Eye (tissue), 1 donor: Measurements from ENCODE around the gene OPN1MW.
"Not testable (repeated sequence)": the region's sequence is repeated elsewhere in the genome, so short reads cannot be mapped to it uniquely, and the experiment has no call there.

Experiments
- DNase-seq: peaks from one replicate; pipeline ENCODE4 v3.0.0-alpha.2; 2015

Gene OPN1MW

GRCh38 chrX:154182296-154182695 lies at the start of gene OPN1MW:
TSS of gene OPN1MW (plus strand) at chrX:154182596. CDS start at chrX:154182678, 82 bp downstream.
- not testable (repeated sequence) for DNase-seq

DNA sequence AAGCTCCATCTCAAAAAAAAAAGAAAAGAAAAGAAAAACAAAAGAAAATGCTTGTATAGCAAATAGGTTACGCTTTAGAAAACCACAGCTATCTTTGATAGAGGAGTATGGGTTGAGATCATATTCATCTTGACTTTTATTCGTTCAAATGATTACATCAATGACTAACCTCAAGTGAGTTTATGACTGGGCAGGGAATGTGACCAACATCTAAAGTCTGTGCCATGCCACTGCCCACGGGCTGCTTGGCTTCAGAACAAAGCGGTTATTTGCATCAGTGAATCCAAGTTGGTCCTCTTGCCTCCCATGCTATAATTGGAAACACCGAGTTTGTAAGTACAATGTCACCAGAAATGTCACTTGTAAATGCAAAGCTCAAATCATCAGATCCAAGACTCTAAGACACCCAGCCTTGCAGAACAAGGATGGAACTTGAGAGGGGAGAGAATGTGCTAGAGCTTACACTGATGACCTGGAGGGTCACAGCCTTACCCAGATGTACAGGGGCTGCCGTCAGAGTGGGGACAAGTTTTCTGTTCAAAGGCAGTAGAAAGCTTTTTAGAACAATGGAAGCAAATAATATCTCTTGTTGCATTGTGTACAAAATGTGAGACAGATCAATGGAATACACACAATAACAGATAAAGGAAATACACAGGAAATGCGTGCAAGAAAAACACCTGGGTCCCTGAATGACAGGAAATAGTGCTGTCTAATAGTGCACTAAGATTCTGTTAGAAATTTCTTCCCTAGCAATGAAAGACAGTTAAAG lies 46.8 kb upstream of the OPN1MW start:
- no peak for DNase-seq

DNA sequence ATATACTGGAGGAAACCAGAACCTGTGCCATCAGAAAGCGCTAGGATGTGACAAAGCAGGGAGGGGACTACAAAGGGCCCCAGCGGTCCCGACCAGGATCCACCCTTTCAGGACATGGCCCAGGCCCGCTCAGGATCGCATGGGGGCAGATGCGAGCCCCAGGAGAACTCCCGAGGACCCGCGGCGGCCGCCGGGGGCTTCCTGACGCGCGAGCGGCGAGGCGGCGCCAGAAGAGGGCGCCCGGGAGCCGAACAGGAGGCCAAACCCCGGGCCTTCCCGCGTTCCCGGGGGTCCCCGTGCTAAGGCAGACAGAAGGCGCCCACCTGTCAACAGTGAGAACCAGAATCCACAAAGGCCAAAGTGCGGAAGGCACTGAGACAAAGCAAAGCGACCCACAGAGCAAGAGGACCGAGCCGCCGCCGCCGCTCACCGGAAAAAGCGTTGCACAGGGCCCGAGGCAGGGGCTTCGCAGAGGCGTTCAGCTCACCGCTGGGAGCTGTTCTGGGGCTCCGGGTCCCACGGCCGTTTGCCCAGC lies 45.7 kb upstream of the OPN1MW start:
- DNase-seq = peak; percentile 86

- DNase-seq = no peak
Observed at GRCh38 chrX:154138857-154139256, 43.5 kb upstream of the OPN1MW start.

DNA sequence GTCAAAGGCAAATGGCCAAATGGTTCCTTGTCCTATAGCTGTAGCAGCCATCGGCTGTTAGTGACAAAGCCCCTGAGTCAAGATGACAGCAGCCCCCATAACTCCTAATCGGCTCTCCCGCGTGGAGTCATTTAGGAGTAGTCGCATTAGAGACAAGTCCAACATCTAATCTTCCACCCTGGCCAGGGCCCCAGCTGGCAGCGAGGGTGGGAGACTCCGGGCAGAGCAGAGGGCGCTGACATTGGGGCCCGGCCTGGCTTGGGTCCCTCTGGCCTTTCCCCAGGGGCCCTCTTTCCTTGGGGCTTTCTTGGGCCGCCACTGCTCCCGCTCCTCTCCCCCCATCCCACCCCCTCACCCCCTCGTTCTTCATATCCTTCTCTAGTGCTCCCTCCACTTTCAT lies 42.2 kb upstream of the OPN1MW start:
- DNase-seq = no peak

GRCh38 chrX:154140742-154141141 lies 41.7 kb upstream of the OPN1MW start:
- DNase-seq = no peak

DNA sequence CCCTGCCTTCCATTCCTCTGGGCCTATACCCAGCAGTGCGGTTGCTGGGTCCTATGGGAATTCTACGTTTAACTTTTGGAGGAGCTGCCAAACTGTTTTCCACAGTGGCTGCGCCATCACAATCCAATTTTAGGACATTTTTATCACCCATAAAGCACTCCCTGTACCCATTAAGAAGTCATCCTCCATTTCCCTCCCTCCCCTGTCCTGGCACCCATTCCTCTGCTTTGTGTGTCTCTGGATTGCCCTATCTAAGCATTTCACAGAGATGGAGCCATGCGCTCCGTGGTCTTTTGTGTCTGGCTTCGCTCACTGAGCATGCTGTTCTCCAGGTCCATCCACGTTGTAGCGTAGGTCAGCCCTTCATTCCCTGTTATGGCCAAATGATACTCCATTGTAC lies 40.0 kb upstream of the OPN1MW start:
- DNase-seq = no peak

DNA sequence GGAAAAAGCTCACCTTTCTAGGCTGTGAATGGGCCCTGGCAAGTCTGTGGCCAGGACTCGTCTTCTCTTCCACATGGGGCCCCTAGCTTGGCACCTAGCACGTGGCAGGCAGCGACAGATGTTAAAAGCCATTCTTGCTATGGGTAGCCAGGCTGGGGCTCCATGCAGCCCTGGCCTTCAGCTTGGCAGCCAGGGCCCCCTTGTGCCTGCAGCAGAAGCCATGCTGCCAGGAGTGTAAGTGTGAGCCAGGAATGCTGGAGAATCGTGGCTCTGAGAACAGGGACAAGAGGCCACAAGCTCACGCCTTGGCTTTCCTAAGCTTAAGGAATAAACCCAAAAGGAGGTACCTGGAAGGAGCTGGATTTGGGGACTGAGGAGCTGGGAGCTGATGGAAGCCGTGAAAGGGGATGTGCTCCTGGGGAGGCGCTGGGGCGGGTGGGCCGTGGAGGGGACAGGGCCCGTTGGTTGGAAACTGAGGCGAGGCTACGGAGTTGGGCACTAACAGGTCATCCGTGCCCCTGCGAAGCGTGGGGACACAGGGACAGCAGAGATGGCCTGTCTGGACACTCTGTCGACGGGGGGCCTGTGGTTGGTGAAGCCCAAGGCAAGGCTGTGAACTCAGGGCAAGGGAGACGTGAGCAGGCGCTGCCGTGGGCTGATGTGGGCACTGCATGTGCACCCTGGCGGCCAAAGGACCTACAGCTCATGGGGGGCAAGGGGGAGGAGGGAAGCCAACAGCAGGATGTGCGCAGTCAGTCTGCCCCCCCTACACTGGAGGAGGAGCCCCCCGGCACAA lies 39.2 kb upstream of the OPN1MW start:
- no peak for DNase-seq

DNA sequence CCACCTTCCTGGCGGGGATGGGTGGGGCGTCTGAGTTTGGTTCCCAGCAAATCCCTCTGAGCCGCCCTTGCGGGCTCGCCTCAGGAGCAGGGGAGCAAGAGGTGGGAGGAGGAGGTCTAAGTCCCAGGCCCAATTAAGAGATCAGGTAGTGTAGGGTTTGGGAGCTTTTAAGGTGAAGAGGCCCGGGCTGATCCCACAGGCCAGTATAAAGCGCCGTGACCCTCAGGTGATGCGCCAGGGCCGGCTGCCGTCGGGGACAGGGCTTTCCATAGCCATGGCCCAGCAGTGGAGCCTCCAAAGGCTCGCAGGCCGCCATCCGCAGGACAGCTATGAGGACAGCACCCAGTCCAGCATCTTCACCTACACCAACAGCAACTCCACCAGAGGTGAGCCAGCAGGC lies 38.4 kb upstream of the OPN1MW start, which contains the start of gene OPN1LW:
TSS of gene OPN1LW (plus strand) at position 234 of the 400 bp plus-strand sequence. CDS start at position 275, 41 bp downstream.
- DNase-seq = not testable (repeated sequence)

DNA sequence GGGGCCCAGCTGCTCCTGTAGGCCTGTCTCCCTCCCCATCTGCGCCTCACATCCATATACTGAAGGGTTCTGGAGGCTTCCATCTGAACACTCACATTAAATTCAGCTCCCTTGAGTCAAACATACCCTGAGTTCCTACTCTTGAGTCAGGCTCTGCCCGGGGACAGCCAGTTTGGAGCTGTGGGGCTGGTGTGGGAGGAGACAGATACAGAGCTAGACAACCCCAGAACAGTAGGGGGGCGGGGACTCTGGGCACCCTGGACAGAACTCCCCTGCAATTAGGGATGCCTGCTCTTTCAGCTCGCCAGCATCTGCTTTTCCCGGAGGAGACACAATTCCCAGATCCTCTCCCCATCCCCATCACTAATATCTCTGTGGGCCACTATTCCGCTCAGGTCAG lies 31.4 kb upstream of the OPN1MW start:
- DNase-seq = not testable (repeated sequence)

- not testable (repeated sequence) for DNase-seq
Observed at GRCh38 chrX:154156221-154156620, 26.2 kb upstream of the OPN1MW start.

DNA sequence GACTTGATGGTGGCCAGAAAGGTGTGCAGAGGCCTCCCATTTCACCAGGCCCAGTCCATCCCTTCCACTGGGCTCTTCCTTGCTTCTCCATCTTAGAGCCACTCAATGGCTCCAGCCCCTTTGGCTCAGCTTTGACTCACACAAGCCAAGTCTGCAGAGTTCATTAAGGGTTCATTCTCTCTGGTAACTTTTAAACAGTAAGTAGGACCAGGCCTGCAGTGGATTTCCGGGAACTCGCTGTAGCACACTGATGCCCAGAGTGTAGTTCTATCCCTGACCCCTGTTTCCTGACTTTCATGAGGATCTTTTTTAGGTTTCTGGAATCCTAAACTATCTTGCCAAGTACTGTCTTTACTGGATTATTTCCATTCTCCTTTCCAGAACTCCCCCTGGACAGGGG lies 25.2 kb upstream of the OPN1MW start:
- not testable (repeated sequence) for DNase-seq

DNA sequence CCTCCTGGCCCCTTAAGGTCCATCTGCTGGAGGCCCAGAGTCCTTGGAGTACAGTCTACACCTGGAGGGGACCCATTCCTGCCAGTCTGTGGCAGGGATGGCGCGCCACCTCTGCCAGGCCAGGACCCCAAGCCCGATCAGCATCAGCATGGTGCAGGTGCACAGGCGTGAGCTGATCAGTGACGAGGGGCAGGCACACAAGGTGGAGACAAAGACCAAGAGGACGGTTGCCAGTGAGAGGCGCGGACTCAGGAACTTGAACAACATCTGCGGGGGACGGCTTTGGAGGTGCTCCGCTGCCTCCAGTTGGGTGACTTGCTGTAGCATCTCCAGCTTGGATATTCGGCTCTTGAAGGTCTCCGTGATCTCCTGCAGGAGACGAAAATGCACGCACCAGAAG lies 23.1 kb upstream of the OPN1MW start:
- DNase-seq = not testable (repeated sequence)

GRCh38 chrX:154164902-154165301 lies 17.5 kb upstream of the OPN1MW start:
- DNase-seq = not testable (repeated sequence)

GRCh38 chrX:154168384-154168783 lies 14.0 kb upstream of the OPN1MW start:
- not testable (repeated sequence) for DNase-seq

DNA sequence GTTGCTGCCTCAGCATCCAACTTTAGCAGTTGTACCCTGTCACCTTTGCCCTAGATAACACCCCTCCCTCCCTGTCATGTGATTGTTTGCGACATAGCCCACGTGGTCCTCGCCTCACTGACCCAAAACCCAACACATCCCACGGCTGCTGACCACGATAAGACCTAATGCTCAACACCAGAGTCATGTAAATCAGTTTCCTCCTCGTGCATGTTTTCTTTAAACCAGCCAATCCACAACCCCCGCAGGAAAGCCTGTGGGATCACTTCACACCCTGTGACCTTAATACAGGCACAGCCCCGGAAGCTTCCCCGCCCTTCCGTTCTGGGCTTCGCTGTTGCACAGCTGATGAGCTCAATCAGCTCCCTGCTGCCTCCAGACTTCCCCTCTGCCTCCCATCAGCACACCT lies 9.9 kb upstream of the OPN1MW start:
- not testable (repeated sequence) for DNase-seq

- DNase-seq = not testable (repeated sequence)
Observed at GRCh38 chrX:154174356-154174755, 8.0 kb upstream of the OPN1MW start.

GRCh38 chrX:154183794-154184193 lies 1.4 kb downstream of the OPN1MW start:
- not testable (repeated sequence) for DNase-seq

DNA sequence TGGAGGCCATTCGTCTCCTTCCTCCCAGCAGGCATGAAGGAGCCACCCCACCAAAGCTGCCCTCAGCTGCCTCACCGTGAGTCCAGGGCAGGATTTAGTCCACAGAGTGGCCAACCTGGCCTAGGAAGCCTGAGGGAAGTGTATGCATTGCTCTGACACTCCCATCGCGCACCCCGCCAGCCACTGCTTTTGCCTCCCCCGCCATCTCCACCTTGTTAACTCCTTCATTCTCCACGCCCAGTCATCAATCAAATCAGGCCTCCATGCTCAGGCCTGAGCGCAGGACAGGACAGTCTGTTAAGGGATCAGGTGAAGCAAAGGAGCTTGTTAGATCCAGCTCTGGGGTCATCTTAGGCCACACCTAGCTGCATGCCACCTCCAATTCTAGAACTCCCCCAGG lies 10.4 kb downstream of the OPN1MW start:
- not testable (repeated sequence) for DNase-seq

DNA sequence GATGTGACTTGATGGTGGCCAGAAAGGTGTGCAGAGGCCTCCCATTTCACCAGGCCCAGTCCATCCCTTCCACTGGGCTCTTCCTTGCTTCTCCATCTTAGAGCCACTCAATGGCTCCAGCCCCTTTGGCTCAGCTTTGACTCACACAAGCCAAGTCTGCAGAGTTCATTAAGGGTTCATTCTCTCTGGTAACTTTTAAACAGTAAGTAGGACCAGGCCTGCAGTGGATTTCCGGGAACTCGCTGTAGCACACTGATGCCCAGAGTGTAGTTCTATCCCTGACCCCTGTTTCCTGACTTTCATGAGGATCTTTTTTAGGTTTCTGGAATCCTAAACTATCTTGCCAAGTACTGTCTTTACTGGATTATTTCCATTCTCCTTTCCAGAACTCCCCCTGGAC lies 11.9 kb downstream of the OPN1MW start:
- not testable (repeated sequence) for DNase-seq

DNA sequence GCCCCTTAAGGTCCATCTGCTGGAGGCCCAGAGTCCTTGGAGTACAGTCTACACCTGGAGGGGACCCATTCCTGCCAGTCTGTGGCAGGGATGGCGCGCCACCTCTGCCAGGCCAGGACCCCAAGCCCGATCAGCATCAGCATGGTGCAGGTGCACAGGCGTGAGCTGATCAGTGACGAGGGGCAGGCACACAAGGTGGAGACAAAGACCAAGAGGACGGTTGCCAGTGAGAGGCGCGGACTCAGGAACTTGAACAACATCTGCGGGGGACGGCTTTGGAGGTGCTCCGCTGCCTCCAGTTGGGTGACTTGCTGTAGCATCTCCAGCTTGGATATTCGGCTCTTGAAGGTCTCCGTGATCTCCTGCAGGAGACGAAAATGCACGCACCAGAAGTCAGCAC lies 14.1 kb downstream of the OPN1MW start:
- not testable (repeated sequence) for DNase-seq

- DNase-seq = not testable (repeated sequence)
Observed at GRCh38 chrX:154209670-154210418, 27.4 kb downstream of the OPN1MW start.

GRCh38 chrX:154211057-154211456 lies 28.7 kb downstream of the OPN1MW start:
- not testable (repeated sequence) for DNase-seq
